OCI-LY7 (cell line): ENCODE measurements around the gene STK32C.

Source experiments
- EZH2phosphoT487 ChIP-seq: fragments of 200-600 bp; sonication (generic); IDR thresholded peaks from 2 replicates; pipeline ENCODE4 v1.6.1; 2018; ENCODE audit warnings: low read depth, borderline replicate concordance, mild to moderate bottlenecking, mixed run types, antibody characterized with exemption, low read length, moderate library complexity, mixed read lengths
- TF ChIP-seq, protein P1 (sequence below): fragments of 200-600 bp; sonication (generic); conservative IDR thresholded peaks from 2 replicates; pipeline ENCODE4 v1.5.1; 2014; ENCODE audit warnings: mild to moderate bottlenecking, antibody characterized with exemption, low read length, moderate library complexity, mixed read lengths

DNA sequence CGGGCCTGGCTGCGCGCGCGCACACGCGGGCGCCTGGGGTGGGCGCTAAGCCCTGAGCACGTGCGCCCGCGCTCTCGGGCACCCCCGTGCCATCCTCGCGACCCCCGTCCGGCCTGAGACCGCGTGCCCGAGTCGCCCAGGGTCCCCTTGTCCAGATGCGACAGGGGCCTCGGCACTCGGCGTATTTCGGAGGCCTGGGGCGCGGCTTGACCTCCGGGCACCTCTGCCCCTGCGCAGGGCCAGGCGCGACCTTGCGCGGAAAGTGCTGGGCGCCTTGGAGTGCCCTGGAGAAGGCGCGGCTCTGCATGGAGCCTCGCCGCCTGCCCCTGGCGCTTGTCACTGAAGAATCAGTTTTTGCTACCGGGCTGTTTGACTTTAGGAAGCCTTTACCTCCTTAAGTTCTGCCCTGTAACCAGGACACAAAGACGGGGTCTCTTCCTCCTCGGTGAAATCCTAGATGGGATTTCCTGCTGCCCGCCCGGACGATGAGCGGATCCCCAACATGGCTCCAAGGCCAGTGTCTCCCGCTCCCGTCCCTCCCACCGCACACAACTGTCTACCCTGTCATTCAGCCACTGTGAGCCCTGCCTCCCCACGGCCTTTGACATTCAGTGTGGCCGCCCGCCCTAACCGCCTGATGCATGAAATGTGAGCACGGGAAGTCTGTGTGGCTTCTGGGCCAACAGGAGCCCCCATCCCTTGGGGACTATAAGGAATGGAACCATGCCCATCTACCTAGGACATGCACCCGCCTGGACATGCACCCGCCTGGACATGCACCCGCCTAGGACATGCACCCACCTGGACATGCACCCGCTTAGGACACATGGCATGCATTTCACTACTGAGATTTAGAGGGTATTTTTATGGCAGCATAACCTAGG lies 1.1 kb upstream of the STK32C start:
- TF ChIP-seq, protein P1, sequence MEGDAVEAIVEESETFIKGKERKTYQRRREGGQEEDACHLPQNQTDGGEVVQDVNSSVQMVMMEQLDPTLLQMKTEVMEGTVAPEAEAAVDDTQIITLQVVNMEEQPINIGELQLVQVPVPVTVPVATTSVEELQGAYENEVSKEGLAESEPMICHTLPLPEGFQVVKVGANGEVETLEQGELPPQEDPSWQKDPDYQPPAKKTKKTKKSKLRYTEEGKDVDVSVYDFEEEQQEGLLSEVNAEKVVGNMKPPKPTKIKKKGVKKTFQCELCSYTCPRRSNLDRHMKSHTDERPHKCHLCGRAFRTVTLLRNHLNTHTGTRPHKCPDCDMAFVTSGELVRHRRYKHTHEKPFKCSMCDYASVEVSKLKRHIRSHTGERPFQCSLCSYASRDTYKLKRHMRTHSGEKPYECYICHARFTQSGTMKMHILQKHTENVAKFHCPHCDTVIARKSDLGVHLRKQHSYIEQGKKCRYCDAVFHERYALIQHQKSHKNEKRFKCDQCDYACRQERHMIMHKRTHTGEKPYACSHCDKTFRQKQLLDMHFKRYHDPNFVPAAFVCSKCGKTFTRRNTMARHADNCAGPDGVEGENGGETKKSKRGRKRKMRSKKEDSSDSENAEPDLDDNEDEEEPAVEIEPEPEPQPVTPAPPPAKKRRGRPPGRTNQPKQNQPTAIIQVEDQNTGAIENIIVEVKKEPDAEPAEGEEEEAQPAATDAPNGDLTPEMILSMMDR = no peak
- TF ChIP-seq EZH2phosphoT487 = no peak
